H1 (cell line): ENCODE measurements around the gene CFAP54. TPM values are rescaled to one million over a fixed set of nuclear protein-coding genes. Genes with fewer than 3 reads are reported as not detected.

ENCODE experiments used
- CTCF ChIA-PET: fragments of 300-600 bp; sonication (Branson Sonifier 250); formaldehyde crosslinking; loops from one replicate; lab custom pipeline; 2021; ENCODE audit not compliant: partially characterized antibody; lab: Charles Lee
- POLR2A ChIA-PET: fragments of 300-600 bp; sonication (Branson Sonifier 250); formaldehyde crosslinking; loops from one replicate; lab custom pipeline; 2021; ENCODE audit warnings: inconsistent platforms; ENCODE audit not compliant: partially characterized antibody; lab: Charles Lee
- DNase-seq, 2 experiments: peaks; one replicate each; pipeline versions ENCODE4 v3.0.0 to v3.0.0-alpha.2; 2010 to 2022; ENCODE audit warnings: low spot score in 2 of 2, low read depth in 1 of 2, mixed read lengths in 1 of 2
- FAIRE-seq: peaks from 2 replicates; lab custom pipeline; 2011; peaks lifted over from hg19 to GRCh38; lab: Jason Lieb, UNC
- H2AFZ ChIP-seq: 2 replicates; pipeline ENCODE4 v1.8.1; 2012; ENCODE audit warnings: low read length, inconsistent platforms
- H2AK5ac ChIP-seq: 2 replicates; pipeline ENCODE4 v1.6.1; 2013; ENCODE audit warnings: low read depth, low read length
- H2BK120ac ChIP-seq: replicated peaks from 2 replicates; pipeline ENCODE3; 2013; ENCODE audit warnings: low read depth, low read length, inconsistent platforms
- H2BK12ac ChIP-seq: 2 replicates; pipeline ENCODE4 v1.6.1; 2013; ENCODE audit warnings: low read depth, low read length
- H2BK15ac ChIP-seq: 2 replicates; pipeline ENCODE4 v1.6.1; 2013; ENCODE audit warnings: low read length
- H2BK20ac ChIP-seq: 2 replicates; pipeline ENCODE4 v1.6.1; 2013; ENCODE audit warnings: low read length
- H2BK5ac ChIP-seq: 2 replicates; pipeline ENCODE4 v1.6.1; 2013; ENCODE audit warnings: low read depth, low read length
- H3K14ac ChIP-seq: 2 replicates; pipeline ENCODE4 v1.6.1; 2013; ENCODE audit warnings: inconsistent platforms; ENCODE audit not compliant: insufficient read length
- H3K18ac ChIP-seq: 2 replicates; pipeline ENCODE4 v1.6.1; 2013; ENCODE audit warnings: low read length; ENCODE audit errors: extremely low read depth
- H3K23ac ChIP-seq: 2 replicates; pipeline ENCODE4 v1.6.1; 2013; ENCODE audit warnings: inconsistent platforms; ENCODE audit not compliant: insufficient read length
- H3K23me2 ChIP-seq: 2 replicates; pipeline ENCODE4 v1.6.1; 2013; ENCODE audit warnings: low read depth, low read length
- H3K27ac ChIP-seq: 2 replicates; pipeline ENCODE4 v1.6.1; 2011; ENCODE audit warnings: low read depth, low read length, inconsistent platforms
- H3K27me3 ChIP-seq, 4 experiments: replicated peaks in 1 of 4; 1 replicate in 1 of 4; 2 replicates in 3 of 4; pipeline versions ENCODE4 v1.6.1 to v1.8.1; 2011 to 2013; ENCODE audit warnings: low read length in 3 of 4, mild to moderate bottlenecking in 3 of 4, inconsistent platforms in 2 of 4, mixed read lengths in 2 of 4, moderate library complexity in 1 of 4; ENCODE audit not compliant: control insufficient read depth in 3 of 4, insufficient read depth in 3 of 4; ENCODE audit errors: extremely low read depth in 1 of 4
- H3K36me3 ChIP-seq, 4 experiments: 2 replicates each; pipeline versions ENCODE4 v1.6.1 to v1.8.1; 2011 to 2013; ENCODE audit warnings: mild to moderate bottlenecking in 4 of 4, low read length in 3 of 4, moderate library complexity in 2 of 4, control low read depth in 1 of 4, inconsistent platforms in 1 of 4; ENCODE audit not compliant: insufficient read depth in 4 of 4, control insufficient read depth in 2 of 4
- H3K4ac ChIP-seq: replicated peaks from 2 replicates; pipeline ENCODE3; 2013; ENCODE audit warnings: low read length, low read depth, mixed read lengths, inconsistent platforms; ENCODE audit not compliant: insufficient read length
- H3K4me1 ChIP-seq, 4 experiments: replicated peaks in 1 of 4; 1 replicate in 1 of 4; 2 replicates in 3 of 4; pipeline versions ENCODE4 v1.6.1 to v1.8.1; 2011 to 2013; ENCODE audit warnings: low read length in 3 of 4, inconsistent platforms in 2 of 4, mixed read lengths in 1 of 4; ENCODE audit not compliant: insufficient read depth in 4 of 4, control insufficient read depth in 3 of 4
- H3K4me2 ChIP-seq, 2 experiments: 2 replicates each; pipeline versions ENCODE4 v1.6.1 to v1.8.1; 2011 to 2013; ENCODE audit warnings: low read depth in 2 of 2, low read length in 2 of 2, control low read depth in 1 of 2, inconsistent platforms in 1 of 2, mild to moderate bottlenecking in 1 of 2; ENCODE audit not compliant: insufficient read depth in 1 of 2
- H3K4me3 ChIP-seq, 4 experiments: fragments of 200-600, 300-600 bp in 1 of 4; sonication (generic), shearing (Covaris generic), sonication (Bioruptor Twin) in 1 of 4; 2 replicates each; pipeline versions ENCODE4 v1.5.1 to v1.8.1; 2011 to 2016; ENCODE audit warnings: low read length in 4 of 4, low read depth in 3 of 4, control low read depth in 2 of 4, inconsistent platforms in 2 of 4, mild to moderate bottlenecking in 2 of 4, mixed read lengths in 1 of 4, moderate library complexity in 1 of 4; ENCODE audit not compliant: insufficient read depth in 2 of 4; ENCODE audit errors: extremely low read depth in 1 of 4
- H3K56ac ChIP-seq: replicated peaks from 2 replicates; pipeline ENCODE3; 2013; ENCODE audit warnings: low read depth, mild to moderate bottlenecking, mixed read lengths, low read length, inconsistent platforms; ENCODE audit not compliant: insufficient read length
- H3K79me1 ChIP-seq: 2 replicates; pipeline ENCODE4 v1.6.1; 2013; ENCODE audit warnings: low read depth, low read length, control low read depth
- H3K79me2 ChIP-seq, 2 experiments: 2 replicates each; pipeline versions ENCODE4 v1.6.1 to v1.8.1; 2012 to 2013; ENCODE audit warnings: low read length in 2 of 2, mild to moderate bottlenecking in 2 of 2, inconsistent platforms in 1 of 2; ENCODE audit not compliant: insufficient read depth in 2 of 2, control insufficient read depth in 1 of 2
- H3K9ac ChIP-seq, 4 experiments: replicated peaks in 1 of 4; 1 replicate in 1 of 4; 2 replicates in 3 of 4; pipeline versions ENCODE4 v1.6.1 to v1.8.1; 2011 to 2013; ENCODE audit warnings: low read depth in 3 of 4, low read length in 3 of 4, control low read depth in 2 of 4, mild to moderate bottlenecking in 2 of 4, moderate library complexity in 2 of 4, inconsistent platforms in 1 of 4; ENCODE audit errors: extremely low read depth in 1 of 4
- H3K9me3 ChIP-seq, 2 experiments: 2 replicates each; pipeline versions ENCODE4 v1.6.1 to v1.8.1; 2012 to 2013; ENCODE audit warnings: mild to moderate bottlenecking in 2 of 2, moderate library complexity in 2 of 2, control low read depth in 1 of 2, inconsistent platforms in 1 of 2, low read depth in 1 of 2, low read length in 1 of 2, mixed read lengths in 1 of 2; ENCODE audit not compliant: insufficient read depth in 2 of 2
- H4K20me1 ChIP-seq, 2 experiments: replicated peaks in 1 of 2; 2 replicates each; pipeline versions ENCODE3 to v1.8.1; 2011 to 2013; ENCODE audit warnings: inconsistent platforms in 2 of 2, low read length in 2 of 2, mild to moderate bottlenecking in 1 of 2; ENCODE audit not compliant: insufficient read depth in 2 of 2, control insufficient read depth in 1 of 2
- H4K5ac ChIP-seq: 2 replicates; pipeline ENCODE4 v1.6.1; 2013; ENCODE audit warnings: low read length, low read depth, mixed read lengths, inconsistent platforms; ENCODE audit not compliant: insufficient read length
- H4K8ac ChIP-seq: 2 replicates; pipeline ENCODE4 v1.8.0; 2013; ENCODE audit warnings: mild to moderate bottlenecking, moderate library complexity, low read length, inconsistent platforms; ENCODE audit not compliant: insufficient read depth; ENCODE audit errors: extremely low read depth
- H4K91ac ChIP-seq: replicated peaks from 2 replicates; pipeline ENCODE3; 2013; ENCODE audit warnings: low read length, mixed read lengths, inconsistent platforms; ENCODE audit not compliant: insufficient read length
- ATF3 ChIP-seq: IDR thresholded peaks from 2 replicates; pipeline ENCODE4 v1.6.1; 2011; ENCODE audit warnings: low read depth, mild to moderate bottlenecking, low read length; ENCODE audit not compliant: insufficient read depth
- EGR1 ChIP-seq: IDR thresholded peaks from 2 replicates; pipeline ENCODE4 v1.6.1; 2011; ENCODE audit warnings: low read depth, low read length, borderline replicate concordance
- GABPA ChIP-seq: IDR thresholded peaks from 2 replicates; pipeline ENCODE4 v1.6.1; 2011; ENCODE audit warnings: mild to moderate bottlenecking, low read length, moderate library complexity, borderline replicate concordance; ENCODE audit not compliant: insufficient read depth
- GTF2F1 ChIP-seq: IDR thresholded peaks from 2 replicates; pipeline ENCODE4 v1.6.1; 2012; ENCODE audit warnings: low read depth, low read length, improper control_type of control experiment, borderline replicate concordance
- HDAC2 ChIP-seq, 2 experiments: fragments of 300-600 bp in 1 of 2; sonication (generic) in 1 of 2; IDR thresholded peaks; 2 replicates each; pipeline ENCODE4 v1.6.1; 2011 to 2012; ENCODE audit warnings: low read depth in 2 of 2, low read length in 2 of 2, mild to moderate bottlenecking in 2 of 2, moderate library complexity in 2 of 2, borderline replicate concordance in 1 of 2, inconsistent platforms in 1 of 2
- JUN ChIP-seq: IDR thresholded peaks from 2 replicates; pipeline ENCODE4 v1.6.1; 2011; ENCODE audit warnings: low read depth, mild to moderate bottlenecking, improper control_type of control experiment, low read length
- KDM5A ChIP-seq: fragments of 200-600 bp; IDR thresholded peaks from 2 replicates; pipeline ENCODE4 v1.7.1; 2012; ENCODE audit warnings: mild to moderate bottlenecking, low read length, inconsistent platforms, mixed read lengths
- MAFK ChIP-seq: IDR thresholded peaks from 2 replicates; pipeline ENCODE4 v1.6.1; 2012; ENCODE audit warnings: low read depth, mild to moderate bottlenecking, improper control_type of control experiment, low read length
- RAD21 ChIP-seq, 2 experiments: IDR thresholded peaks in 1 of 2; conservative IDR thresholded peaks in 1 of 2; 2 replicates each; pipeline ENCODE4 v1.6.1; 2011; ENCODE audit warnings: low read depth in 2 of 2, low read length in 2 of 2, improper control_type of control experiment in 1 of 2, inconsistent platforms in 1 of 2, mild to moderate bottlenecking in 1 of 2, moderate library complexity in 1 of 2
- RBBP5 ChIP-seq: IDR thresholded peaks from 2 replicates; pipeline ENCODE4 v1.7.1; 2012; ENCODE audit warnings: low read depth, mild to moderate bottlenecking, inconsistent platforms, low read length, moderate library complexity, borderline replicate concordance
- TCF12 ChIP-seq: IDR thresholded peaks from 2 replicates; pipeline ENCODE4 v1.6.1; 2011; ENCODE audit warnings: low read depth, mild to moderate bottlenecking, low read length
- WGBS, 2 experiments: shearing (Covaris generic) in 1 of 2; methylation state at CpG; one replicate each; pipeline versions ENCODE4 v1.1.6 to v1.1.7; 2013 to 2015; ENCODE audit warnings: low lambda C conversion rate in 2 of 2, mixed read lengths in 2 of 2, inconsistent platforms in 1 of 2, low coverage in 1 of 2, missing lambda C conversion rate in 1 of 2; ENCODE audit not compliant: insufficient replicate concordance in 2 of 2, insufficient coverage in 1 of 2, insufficient read length in 1 of 2; ENCODE audit errors: extremely low coverage in 1 of 2, missing lambda C conversion rate in 1 of 2; 5-methylcytosine and 5-hydroxymethylcytosine counted together
- polyA plus RNA-seq, 7 experiments: library from polyadenylated mRNA; depleted of rRNA in 3 of 7; stranded (reverse) in 5 of 7; unstranded in 2 of 7; fragments of >200 nt in 5 of 7; fragments of 200-250 nt in 2 of 7; gene quantifications; 1 replicate in 5 of 7; 2 replicates in 1 of 7; 4 replicates in 1 of 7; pipeline versions ENCODE4 v1.2.1 to v1.2.3, GENCODE V29; 2011 to 2013; ENCODE audit warnings: missing spikeins in 2 of 7, mixed read lengths in 2 of 7
- total RNA-seq: library from RNA; stranded (reverse); fragmentation: NEBNext Ultra II Directional; extraction: Animal tissue kit (Norgen Biotek cat#: 25700); gene quantifications from 2 replicates; pipeline ENCODE4 v1.2.1, GENCODE V29; 2021

The CFAP54 gene
- total and polyA plus RNA-seq, 2 of the 8 experiments (the other 6 are each of a cell fraction or from before 2014, with no cell fraction given) = 0.17 to 0.33 TPM

- Histone ChIP-seq H3K56ac (no peak overlapping the region), H4K5ac (no peak overlapping the region), H2BK5ac (no peak overlapping the region), H2BK12ac (no peak overlapping the region), H4K8ac (no peak overlapping the region), H3K79me2 (no peaks in the 10 kb centered on the region), H2BK15ac (no peak overlapping the region), H3K23me2 (no peaks in the 10 kb centered on the region; the same call in 1 of the 2 replicates), H3K4me2 (0 out of 4 replicates have a peak overlapping the region, but pooled peaks of 1 of the 2 experiments have one; percentile 19), H3K9ac (no peak overlapping the region), H3K14ac (no peak overlapping the region), H3K79me1 (no peaks in the 10 kb centered on the region), H2BK20ac (no peak overlapping the region), H3K18ac (no peak overlapping the region), H4K20me1 (no peaks in the 10 kb centered on the region), H3K4me1 (peaks cover 0 to 4% (median 0%) of the 10 kb centered on the region in 4 experiments; a peak in 2 of 7 replicates), H3K4me3 (no peak overlapping the region), H2AK5ac (no peak overlapping the region), H3K4ac (no peak overlapping the region), H2BK120ac (no peak overlapping the region), H3K23ac (no peak overlapping the region), H2AFZ (peak overlapping the region; percentile 87), H3K9me3 (no peaks in the 10 kb centered on the region), H3K27ac (no peak overlapping the region), H3K36me3 (no peaks in the 10 kb centered on the region), H4K91ac (no peak overlapping the region), H3K27me3 (no peaks in the 10 kb centered on the region)
- CTCF ChIA-PET = interaction anchor here (0.7 to 2.2 kb wide), 9 partner anchors 10 to 640 kb away, joined by 3 to 11 read pairs (median 3); no protein-coding TSS in a partner anchor
- FAIRE-seq (no peak), DNase-seq (no peak)
- 85% methylated on average over 5 of the region's 5 CpGs; no CpG with 5 or more reads in 1 of the 2 experiments for WGBS, 2 experiments
- POLR2A ChIA-PET = no interaction called here
- TF ChIP-seq TCF12 (no peak), RAD21 (IDR thresholded peaks at IDR 0.05 in 1 of 2, conservative IDR thresholded peaks at IDR 0.05 in 1 of 2; ENCODE audit: low read depth in 2 of 2, low read length in 2 of 2) (no peak), KDM5A (no peak), MAFK (no peak), GABPA (no peak), ATF3 (no peak), JUN (no peak), HDAC2 (IDR thresholded peaks at IDR 0.05; ENCODE audit: borderline replicate concordance in 1 of 2, low read depth in 2 of 2, low read length in 2 of 2) (no peak), RBBP5 (no peak), EGR1 (no peak), GTF2F1 (no peak)
Observed at GRCh38 chr12:96719660-96720362, 230.4 kb downstream of the CFAP54 start.
